IPS-NIHi7 (cell line): ENCODE data around the gene SPDYE17.
A peak's percentile ranks its signal among the peaks of the same experiment; 100 is the strongest.
"Not testable (repeated sequence)": the region's sequence is repeated elsewhere in the genome, so short reads cannot be mapped to it uniquely, and the experiment has no call there.

Experiments
- DNase-seq: peaks from one replicate; pipeline ENCODE4 v3.0.0; 2012; ENCODE audit warnings: mixed read lengths; ENCODE audit errors: extremely low spot score

SPDYE17 gene

DNA sequence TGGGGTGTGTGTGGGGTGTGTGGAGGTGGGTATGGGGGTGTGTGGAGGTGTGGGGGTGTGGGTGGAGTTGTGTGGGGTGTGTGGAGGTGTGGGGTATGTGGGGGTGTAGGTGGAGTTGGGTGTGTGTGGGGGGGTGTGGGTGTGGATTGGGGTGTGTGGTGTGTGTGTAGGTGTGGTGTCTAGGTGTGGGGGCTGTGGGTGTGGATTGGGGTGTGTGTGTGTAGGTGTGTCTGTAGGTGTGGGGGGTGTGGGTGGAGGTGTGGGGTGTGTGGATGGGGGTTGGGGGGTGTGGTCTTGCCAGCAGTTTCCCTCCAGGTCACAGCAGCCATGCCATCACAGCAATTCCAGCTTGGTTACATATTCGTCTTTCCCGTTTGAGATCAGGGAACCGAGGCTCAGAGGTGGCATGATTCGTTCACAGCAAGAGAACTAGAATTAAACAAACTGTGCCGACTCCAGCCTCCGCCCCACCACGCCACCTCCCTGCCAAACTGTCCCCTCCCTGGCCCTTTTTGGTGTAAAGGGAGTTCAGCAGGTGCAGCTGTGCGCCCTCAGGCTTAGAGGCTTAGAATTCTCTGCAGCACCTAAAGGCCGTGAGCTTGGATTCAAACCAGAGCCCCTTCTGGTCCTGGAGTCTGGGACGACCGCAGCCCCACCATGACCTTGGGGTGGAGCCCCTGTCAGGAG lies 33.3 kb downstream of the SPDYE17 start:
- peak; percentile 18 for DNase-seq

DNA sequence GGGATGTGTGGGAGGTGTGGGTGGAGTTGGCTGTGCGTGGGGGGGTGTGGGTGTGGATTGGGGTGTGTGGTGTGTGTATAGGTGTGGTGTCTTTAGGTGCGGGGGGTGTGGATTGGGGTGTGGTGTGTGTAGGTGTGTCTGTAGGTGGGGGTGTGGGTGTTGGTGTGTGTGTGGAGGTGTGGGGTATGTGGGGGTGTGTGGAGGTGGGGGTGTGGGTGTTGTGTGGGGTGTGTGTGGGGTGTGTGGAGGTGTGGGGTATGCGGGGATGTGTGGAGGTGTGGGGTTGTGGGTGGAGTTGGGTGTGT lies 33.9 kb downstream of the SPDYE17 start:
- no peak for DNase-seq

DNA sequence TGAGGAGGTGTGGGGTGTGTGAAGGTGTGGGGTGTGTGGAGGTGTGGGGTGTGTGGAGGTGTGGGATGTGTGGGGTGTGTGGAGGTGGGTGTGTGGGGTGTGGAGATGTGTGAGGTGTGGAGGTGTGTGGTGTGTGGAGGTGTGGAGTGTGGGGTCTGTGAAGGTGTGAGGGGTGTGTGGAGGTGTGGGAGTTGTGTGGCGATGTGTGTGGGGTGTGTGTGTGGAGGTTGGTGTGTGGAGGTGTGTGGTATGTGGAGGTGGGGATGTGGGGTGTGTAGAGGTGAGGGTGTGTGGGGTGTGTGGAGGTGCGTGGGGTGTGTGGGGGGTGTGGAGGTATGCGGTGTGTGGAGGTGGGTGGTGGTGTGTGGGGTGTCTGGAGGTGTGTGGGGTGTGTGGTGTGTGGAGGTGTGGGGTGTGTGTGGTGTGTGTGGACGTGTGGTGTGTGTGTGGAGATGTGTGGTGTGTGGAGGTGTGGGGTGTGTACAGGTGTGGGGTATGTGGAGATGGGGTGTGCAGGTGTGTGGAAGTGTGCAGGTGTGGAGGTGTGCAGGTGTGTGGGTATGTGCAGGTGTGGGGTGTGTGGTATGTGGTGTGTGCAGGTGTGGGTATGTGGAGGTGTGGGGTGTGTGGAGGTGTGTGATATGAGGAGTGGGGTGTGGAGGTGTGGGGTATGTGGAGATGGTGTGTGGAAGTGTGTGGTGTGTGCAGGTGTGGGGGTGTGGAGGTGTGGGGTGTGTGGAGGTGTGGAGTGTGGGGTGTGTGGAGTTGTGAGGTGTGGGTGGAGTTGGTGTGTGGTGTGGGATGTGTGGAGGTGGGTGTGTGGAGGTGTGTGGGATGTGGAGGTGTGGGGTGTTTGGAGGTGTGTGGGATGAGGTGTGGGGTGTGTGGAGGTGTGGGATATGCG lies 34.5 kb downstream of the SPDYE17 start:
- DNase-seq = peak; percentile 14

- not testable (repeated sequence) for DNase-seq
Observed at GRCh38 chr7:76996932-76997331, 35.2 kb downstream of the SPDYE17 start.

GRCh38 chr7:76994286-76994685 lies 37.9 kb downstream of the SPDYE17 start:
- DNase-seq = not testable (repeated sequence)

DNA sequence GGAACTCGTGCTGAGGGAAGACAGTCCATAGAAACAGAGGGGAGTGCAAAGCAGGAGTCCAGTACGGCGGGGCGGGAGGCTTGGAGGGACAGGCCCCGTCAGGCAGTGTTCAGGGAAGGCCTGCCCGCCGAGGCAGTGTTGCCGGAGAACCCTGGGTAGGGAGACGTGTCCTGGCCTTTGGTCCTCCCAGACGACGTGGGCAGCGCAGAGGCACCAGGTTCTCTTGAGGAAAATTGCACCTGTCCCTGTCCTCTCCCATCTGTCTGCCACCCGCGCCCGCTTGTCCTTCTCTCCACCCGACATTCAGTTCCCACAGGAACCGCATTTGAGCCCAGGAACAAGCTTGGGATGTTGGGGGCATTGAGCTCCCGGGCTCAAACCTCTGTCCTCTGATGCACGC lies 38.3 kb downstream of the SPDYE17 start:
- DNase-seq = not testable (repeated sequence)

DNA sequence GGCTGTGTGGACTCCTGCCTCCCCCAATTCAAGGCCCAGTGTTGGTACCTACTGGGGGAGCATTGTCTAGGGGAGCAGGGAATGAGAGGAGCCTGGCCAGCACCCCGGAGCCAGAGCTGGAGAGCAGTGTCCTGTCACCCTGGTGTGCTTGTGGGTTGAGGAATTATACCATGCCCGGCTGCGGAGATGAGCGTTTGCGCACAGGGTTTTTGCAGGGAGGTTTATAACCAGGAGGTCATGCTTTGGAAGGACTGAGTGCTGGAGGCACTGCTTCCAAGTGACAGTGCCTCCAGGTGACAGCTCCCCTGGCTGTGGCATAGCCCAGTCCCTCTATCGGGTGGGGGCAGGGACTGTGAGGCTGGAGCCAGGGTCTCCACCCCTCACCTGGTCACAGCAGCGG lies 39.3 kb downstream of the SPDYE17 start:
- DNase-seq = not testable (repeated sequence)

GRCh38 chr7:76992204-76992603 lies 40.0 kb downstream of the SPDYE17 start:
- DNase-seq = not testable (repeated sequence)

GRCh38 chr7:76990202-76990601 lies 42.0 kb downstream of the SPDYE17 start:
- DNase-seq = not testable (repeated sequence)

- DNase-seq = not testable (repeated sequence)
Observed at GRCh38 chr7:76985924-76986717, 46.0 kb downstream of the SPDYE17 start.

GRCh38 chr7:76984784-76985136 lies 47.4 kb downstream of the SPDYE17 start:
- DNase-seq = not testable (repeated sequence)

DNA sequence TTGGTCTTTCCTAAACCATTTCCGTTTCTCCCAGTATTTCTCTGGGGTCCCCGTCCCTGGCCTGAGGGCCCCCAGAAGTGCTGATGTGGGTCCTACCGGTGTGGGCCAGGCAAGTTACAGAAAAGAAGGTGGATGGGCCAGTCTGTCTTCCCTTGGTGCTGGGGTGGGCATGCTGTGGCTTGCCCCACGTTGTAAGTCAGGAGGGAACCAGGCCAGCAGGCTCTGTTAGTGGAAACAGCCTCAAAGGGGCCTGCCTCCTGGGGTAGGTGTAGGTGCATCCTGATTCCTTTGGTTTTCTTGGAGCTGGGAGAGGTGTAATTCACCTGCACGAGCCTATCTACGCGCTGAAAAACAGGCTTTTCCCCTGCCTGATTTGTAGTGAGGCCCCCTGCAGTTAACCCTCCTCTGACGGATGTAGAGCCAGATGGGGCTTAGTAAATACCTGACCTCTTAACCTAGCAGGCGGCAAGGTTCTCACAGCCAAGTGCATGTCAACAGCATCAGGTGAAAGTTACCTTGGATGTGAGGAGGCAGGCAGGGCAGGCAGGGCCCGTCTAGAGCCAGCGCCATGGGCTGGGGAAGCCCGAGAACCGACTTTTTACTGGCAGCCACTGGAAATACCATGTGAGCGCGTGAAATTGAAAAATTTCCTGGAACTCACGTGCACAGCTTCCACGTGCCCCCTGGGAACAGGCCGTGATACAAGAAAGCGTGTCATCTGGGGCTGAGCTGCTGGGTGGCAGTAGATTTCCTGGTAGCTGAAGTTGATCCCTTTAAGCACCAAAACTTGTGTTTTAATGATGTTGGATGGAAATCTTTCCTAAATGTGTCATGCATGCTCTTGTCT lies 48.0 kb downstream of the SPDYE17 start:
- DNase-seq = not testable (repeated sequence)

DNA sequence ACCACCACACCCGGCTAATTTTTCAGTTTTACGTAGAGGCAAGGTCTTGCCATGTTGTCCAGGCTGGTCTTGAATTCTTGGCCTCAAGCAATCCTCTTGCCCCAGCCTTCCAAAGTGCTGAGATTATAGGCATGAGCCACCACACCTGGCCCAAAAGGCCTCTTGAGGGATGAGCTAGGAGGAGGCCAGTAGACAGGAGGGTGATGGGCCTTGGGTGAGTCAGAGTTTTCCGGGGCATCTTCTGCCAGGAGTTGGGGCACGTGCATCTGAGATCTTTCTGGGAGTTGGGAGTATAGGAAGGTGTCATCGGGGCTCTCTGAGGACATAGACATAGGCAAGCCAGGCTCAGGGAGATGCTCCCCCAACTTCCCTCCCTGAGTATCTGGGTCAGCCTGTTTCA lies 48.8 kb downstream of the SPDYE17 start:
- DNase-seq = not testable (repeated sequence)

- DNase-seq = not testable (repeated sequence)
Observed at GRCh38 chr7:76982501-76982900, 49.7 kb downstream of the SPDYE17 start.

DNA sequence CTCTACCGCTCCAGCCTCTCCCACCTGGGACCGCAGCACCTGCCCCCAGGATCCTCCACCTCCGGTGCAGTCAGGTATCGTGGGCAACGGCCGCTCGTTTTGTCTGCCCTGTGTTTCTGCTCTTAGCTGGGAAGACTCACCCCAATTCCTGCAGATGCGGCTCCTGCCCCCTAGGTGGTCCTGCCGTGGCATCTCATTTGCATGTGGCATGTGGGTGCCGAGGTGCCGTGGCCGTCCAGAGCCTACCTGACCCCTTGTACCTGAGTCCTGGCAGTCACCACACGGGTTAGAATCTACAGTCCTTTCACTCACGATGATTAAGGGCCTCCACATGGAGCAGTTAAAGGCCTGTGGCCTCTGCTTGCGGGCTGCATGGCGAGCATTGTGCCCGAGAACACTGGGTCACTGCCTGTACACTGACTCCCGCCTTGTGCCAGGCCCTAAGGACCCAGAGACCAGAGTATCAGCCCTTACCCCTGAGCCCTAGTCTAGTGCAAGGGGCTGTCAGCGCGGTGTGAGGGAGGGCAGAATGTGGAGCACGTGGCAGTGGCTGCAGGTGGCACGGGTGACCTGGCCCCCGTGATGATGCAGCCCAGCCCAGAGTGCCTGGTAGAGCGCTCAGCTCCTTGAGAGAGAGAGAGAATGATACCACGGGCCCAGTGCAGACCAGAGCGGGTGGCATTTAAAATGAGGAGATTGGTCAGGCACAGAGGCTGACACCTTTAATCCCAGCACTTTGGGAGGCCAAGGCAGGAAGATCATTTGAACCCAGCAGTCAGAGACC lies 50.8 kb downstream of the SPDYE17 start:
- not testable (repeated sequence) for DNase-seq

GRCh38 chr7:76980576-76980975 lies 51.6 kb downstream of the SPDYE17 start:
- not testable (repeated sequence) for DNase-seq

- DNase-seq = not testable (repeated sequence)
Observed at GRCh38 chr7:76977761-76978367, 54.3 kb downstream of the SPDYE17 start.

DNA sequence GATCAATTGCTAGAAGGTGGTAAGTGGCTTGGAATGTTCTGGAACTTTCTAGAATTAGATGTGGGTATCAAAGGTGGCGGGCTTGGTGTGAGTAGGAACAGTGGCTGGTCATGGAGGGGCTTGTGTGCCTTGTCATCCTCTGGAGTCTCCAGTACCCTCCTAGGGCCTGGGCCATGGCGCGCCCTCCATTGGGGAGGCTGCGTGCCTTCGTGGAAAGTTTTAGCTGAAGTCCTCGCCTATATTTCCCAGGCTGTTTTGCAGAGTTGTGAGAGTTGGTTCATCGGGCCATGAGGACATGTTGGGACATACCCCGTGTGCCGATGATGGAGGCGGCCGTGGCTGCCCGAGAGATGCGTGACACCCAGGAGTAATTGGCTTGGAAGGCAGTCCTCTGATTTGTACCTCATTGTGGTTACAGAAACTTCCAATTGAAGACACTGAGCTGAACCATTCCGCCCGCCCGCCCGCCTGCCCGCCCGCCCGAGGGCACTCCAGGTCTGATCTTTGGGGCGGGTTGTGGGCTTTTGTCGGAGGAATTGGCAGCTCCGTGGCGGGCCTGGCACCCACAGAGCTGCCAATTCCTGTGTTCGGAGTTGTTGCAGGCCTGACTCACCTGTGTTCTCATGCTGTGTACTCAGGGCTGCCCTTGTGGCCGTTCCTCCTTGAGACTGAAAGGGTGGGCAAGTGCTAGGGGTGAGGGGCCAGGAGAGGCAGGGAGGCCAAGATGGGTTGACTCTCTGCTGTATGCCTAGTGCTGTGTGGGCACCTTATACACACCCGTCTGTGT lies 57.2 kb downstream of the SPDYE17 start:
- not testable (repeated sequence) for DNase-seq

DNA sequence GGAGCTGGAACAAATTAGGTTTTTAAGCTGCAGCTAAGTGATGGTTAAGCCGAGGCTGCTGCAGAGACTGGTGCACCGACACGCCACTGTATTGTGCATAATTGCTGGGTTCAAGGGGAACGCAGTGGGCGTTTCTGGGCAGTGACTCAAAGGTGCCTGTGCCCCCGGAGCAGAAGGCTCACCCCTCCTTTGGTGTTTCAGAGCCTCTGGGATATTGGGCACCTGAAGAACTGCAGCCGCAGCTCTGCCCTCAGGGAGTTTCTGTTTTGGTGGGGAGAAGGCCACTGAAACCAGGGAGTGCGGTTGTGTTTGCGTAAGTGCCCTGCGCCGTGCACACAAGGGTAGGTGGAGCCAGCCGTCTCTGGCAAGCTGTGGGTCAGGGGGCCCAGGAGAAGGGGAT lies 57.8 kb downstream of the SPDYE17 start:
- not testable (repeated sequence) for DNase-seq
